Spinal cord (tissue), 10 donors: ENCODE measurements around the gene ABHD16A. TPM values are rescaled to one million over a fixed set of nuclear protein-coding genes. Genes with fewer than 3 reads are reported as not detected.
"Not testable (repeated sequence)": the region's sequence is repeated elsewhere in the genome, so short reads cannot be mapped to it uniquely, and the experiment has no call there.

ENCODE experiments used
- DNase-seq, 6 donors: peaks; one replicate each; pipeline versions ENCODE4 v3.0.0 to v3.0.0-alpha.2; 2013 to 2015; ENCODE audit warnings: low spot score in 6 of 6, low read depth in 4 of 6
- H3K27ac ChIP-seq: one replicate; pipeline ENCODE4 v1.5.1; 2013; ENCODE audit warnings: low read depth, low read length, control low read depth
- H3K27me3 ChIP-seq: one replicate; pipeline ENCODE4 v1.6.1; 2013; ENCODE audit warnings: low read length; ENCODE audit not compliant: control insufficient read depth, insufficient read depth
- H3K36me3 ChIP-seq: one replicate; pipeline ENCODE4 v1.6.1; 2013; ENCODE audit warnings: low read length; ENCODE audit not compliant: control insufficient read depth, insufficient read depth
- H3K4me1 ChIP-seq: one replicate; pipeline ENCODE4 v1.6.1; 2013; ENCODE audit warnings: low read length; ENCODE audit not compliant: control insufficient read depth, insufficient read depth
- H3K4me3 ChIP-seq: one replicate; pipeline ENCODE4 v1.5.1; 2013; ENCODE audit warnings: low read depth, low read length, control low read depth
- H3K9me3 ChIP-seq: one replicate; pipeline ENCODE4 v1.6.1; 2013; ENCODE audit warnings: low read length; ENCODE audit not compliant: control insufficient read depth, insufficient read depth
- WGBS: methylation state at CpG from one replicate; pipeline ENCODE4 v1.1.5; 2013; ENCODE audit warnings: missing lambda C conversion rate; ENCODE audit not compliant: insufficient coverage; 5-methylcytosine and 5-hydroxymethylcytosine counted together
- polyA plus RNA-seq, 2 donors: library from polyadenylated mRNA; unstranded; fragments of 120-200 nt; gene quantifications; one replicate each; pipeline ENCODE4 v1.2.1, GENCODE V29; 2013; ENCODE audit not compliant: insufficient read length in 2 of 2
- total RNA-seq, 2 donors: library from RNA; depleted of rRNA in 1 of 2; stranded (reverse); fragments of 120-200 nt in 1 of 2; fragments of >200 nt in 1 of 2; gene quantifications; one replicate each; pipeline versions ENCODE4 v1.2.3 to v1.2.4, GENCODE V29; 2013 to 2014
- donor health status: healthy.

The ABHD16A gene
- total and polyA plus RNA-seq, 4 donors: 51.8 to 85.8 (median 77.8) TPM

- DNase-seq: peak in 1 of 6 donors; percentile 82
- WGBS: 29% methylated on average over 13 of the region's 16 CpGs
- Histone ChIP-seq H3K27me3 (no peaks in the 10 kb centered on the region), H3K9me3 (no peaks in the 10 kb centered on the region), H3K4me3 (no peak within 1 kb of the TSS), H3K27ac (peak within 1 kb of the TSS; percentile 81), H3K4me1 (peaks cover 23% of the 10 kb centered on the region), H3K36me3 (no peaks in the 10 kb centered on the region)
These were observed 12.2 kb upstream of the ABHD16A start, which contains the start of gene LY6G6D for GRCh38 chr6:31715022-31715958. LY6G6D (plus strand) TSS chr6:31715348; CDS start chr6:31715356, 8 bp downstream.

- Histone ChIP-seq H3K4me3 (no peak overlapping the region), H3K27ac (peak overlapping the region; percentile 81), H3K36me3 (no peaks in the 10 kb centered on the region), H3K9me3 (no peaks in the 10 kb centered on the region), H3K27me3 (no peaks in the 10 kb centered on the region), H3K4me1 (peaks cover 23% of the 10 kb centered on the region)
- peak in 2 of 6 donors; percentile 49 to 85 for DNase-seq
- 12% methylated on average over 4 of the region's 5 CpGs for WGBS
These were observed 11.0 kb upstream of the ABHD16A start for GRCh38 chr6:31713991-31714684.

GRCh38 chr6:31713465-31713864, 10.3 kb upstream of the ABHD16A start:
- no peak for DNase-seq
- Histone ChIP-seq H3K4me1 (peaks cover 23% of the 10 kb centered on the region), H3K9me3 (no peaks in the 10 kb centered on the region), H3K27me3 (no peaks in the 10 kb centered on the region), H3K27ac (peak overlapping the region; percentile 81), H3K4me3 (no peak overlapping the region), H3K36me3 (no peaks in the 10 kb centered on the region)
- WGBS: no CpG with 5 or more reads among the region's 4 CpGs

- Histone ChIP-seq H3K4me1 (peaks cover 20% of the 10 kb centered on the region), H3K27ac (no peak overlapping the region), H3K36me3 (no peaks in the 10 kb centered on the region), H3K4me3 (no peak overlapping the region), H3K9me3 (no peaks in the 10 kb centered on the region), H3K27me3 (no peaks in the 10 kb centered on the region)
- WGBS: 93% methylated on average over 8 of the region's 8 CpGs
- no peak for DNase-seq
These were observed 9.2 kb upstream of the ABHD16A start for GRCh38 chr6:31712296-31712695.

GRCh38 chr6:31711233-31711632, 8.1 kb upstream of the ABHD16A start:
- no peaks in the 10 kb centered on the region for H3K9me3 ChIP-seq
- 72% methylated on average over 6 of the region's 8 CpGs for WGBS
- H3K27ac ChIP-seq: no peak overlapping the region
- H3K27me3 ChIP-seq: no peaks in the 10 kb centered on the region
- DNase-seq: no peak
- peaks cover 20% of the 10 kb centered on the region for H3K4me1 ChIP-seq
- H3K4me3 ChIP-seq: no peak overlapping the region
- no peaks in the 10 kb centered on the region for H3K36me3 ChIP-seq

GRCh38 chr6:31710523-31711219, 7.5 kb upstream of the ABHD16A start:
- Histone ChIP-seq H3K27me3 (no peaks in the 10 kb centered on the region), H3K36me3 (no peaks in the 10 kb centered on the region), H3K4me3 (no peak overlapping the region), H3K4me1 (peaks cover 19% of the 10 kb centered on the region), H3K9me3 (no peaks in the 10 kb centered on the region), H3K27ac (no peak overlapping the region)
- no peak for DNase-seq
- 78% methylated on average over 5 of the region's 5 CpGs for WGBS

- not testable (repeated sequence) for H3K9me3 ChIP-seq, H3K4me3 ChIP-seq, H3K4me1 ChIP-seq, H3K36me3 ChIP-seq, H3K27me3 ChIP-seq, H3K27ac ChIP-seq, DNase-seq
- WGBS: 93% methylated on average over 8 of the region's 11 CpGs
These were observed 6.0 kb upstream of the ABHD16A start for GRCh38 chr6:31709157-31709556.

GRCh38 chr6:31708224-31708623, 5.1 kb upstream of the ABHD16A start:
- H3K4me3 ChIP-seq: no peak overlapping the region
- 100% methylated on average over 2 of the region's 3 CpGs for WGBS
- H3K27ac ChIP-seq: no peak overlapping the region
- no peaks in the 10 kb centered on the region for H3K27me3 ChIP-seq
- peaks cover 7% of the 10 kb centered on the region for H3K4me1 ChIP-seq
- H3K9me3 ChIP-seq: no peaks in the 10 kb centered on the region
- DNase-seq: no peak
- no peaks in the 10 kb centered on the region for H3K36me3 ChIP-seq

- H3K4me3 ChIP-seq: no peak overlapping the region
- no peak overlapping the region for H3K27ac ChIP-seq
- peaks cover 7% of the 10 kb centered on the region for H3K4me1 ChIP-seq
- no peaks in the 10 kb centered on the region for H3K36me3 ChIP-seq
- no peak for DNase-seq
- no peaks in the 10 kb centered on the region for H3K9me3 ChIP-seq
- no peaks in the 10 kb centered on the region for H3K27me3 ChIP-seq
- WGBS: 88% methylated on average over 3 of the region's 10 CpGs
These were observed 4.6 kb upstream of the ABHD16A start for GRCh38 chr6:31707701-31708100.
